ENCODE results near the gene GUCA2A.

Gene GUCA2A

GRCh38 chr1:42140191-42140590 is 24.4 kb downstream of the GUCA2A start:
- Histone ChIP-seq H3K27me3 (ENCODE audit: insufficient read depth, poor library complexity, severe bottlenecking) (no peaks in the 10 kb centered on the region), H3K4me1 (ENCODE audit: insufficient read depth, poor library complexity, severe bottlenecking) (peaks cover 3% of the 10 kb centered on the region), H3K9me3 (ENCODE audit: severe bottlenecking) (no peaks in the 10 kb centered on the region), H3K36me3 (ENCODE audit: low read depth) (no peaks in the 10 kb centered on the region), H3K4me3 (ENCODE audit: severe bottlenecking) (no peak overlapping the region), H3K27ac (ENCODE audit: poor library complexity, severe bottlenecking) (no peak overlapping the region)
- ATAC-seq (ENCODE audit: low read depth), result no peak
- TF ChIP-seq CTCF (IDR thresholded peaks at IDR 0.05; ENCODE audit: poor library complexity, severe bottlenecking), result no peak
- no peak for DNase-seq (ENCODE audit: low spot score)

GRCh38 chr1:42139444-42139843 is 25.1 kb downstream of the GUCA2A start:
- Histone ChIP-seq H3K27ac (ENCODE audit: poor library complexity, severe bottlenecking) (no peak overlapping the region), H3K4me1 (ENCODE audit: insufficient read depth, poor library complexity, severe bottlenecking) (peaks cover 3% of the 10 kb centered on the region), H3K36me3 (ENCODE audit: low read depth) (no peaks in the 10 kb centered on the region), H3K27me3 (ENCODE audit: insufficient read depth, poor library complexity, severe bottlenecking) (no peaks in the 10 kb centered on the region), H3K9me3 (ENCODE audit: severe bottlenecking) (no peaks in the 10 kb centered on the region), H3K4me3 (ENCODE audit: severe bottlenecking) (no peak overlapping the region)
- ATAC-seq (ENCODE audit: low read depth), result no peak
- DNase-seq (ENCODE audit: low spot score), result no peak
- no peak for TF ChIP-seq CTCF (IDR thresholded peaks at IDR 0.05; ENCODE audit: poor library complexity, severe bottlenecking)

GRCh38 chr1:42138586-42138985 is 26.0 kb downstream of the GUCA2A start:
- ATAC-seq (ENCODE audit: low read depth) (no peak), DNase-seq (ENCODE audit: low spot score) (no peak)
- no peak overlapping the region for H3K27ac ChIP-seq (ENCODE audit: poor library complexity, severe bottlenecking)
- H3K36me3 ChIP-seq (ENCODE audit: low read depth), result no peaks in the 10 kb centered on the region
- H3K4me3 ChIP-seq (ENCODE audit: severe bottlenecking), result no peak overlapping the region
- H3K9me3 ChIP-seq (ENCODE audit: severe bottlenecking), result no peaks in the 10 kb centered on the region
- no peak for TF ChIP-seq CTCF (IDR thresholded peaks at IDR 0.05; ENCODE audit: poor library complexity, severe bottlenecking)
- H3K27me3 ChIP-seq (ENCODE audit: insufficient read depth, poor library complexity, severe bottlenecking), result no peaks in the 10 kb centered on the region
- peaks cover 3% of the 10 kb centered on the region for H3K4me1 ChIP-seq (ENCODE audit: insufficient read depth, poor library complexity, severe bottlenecking)

GRCh38 chr1:42137766-42138165 is 26.8 kb downstream of the GUCA2A start:
- ATAC-seq (ENCODE audit: low read depth), result no peak
- no peaks in the 10 kb centered on the region for H3K4me1 ChIP-seq (ENCODE audit: insufficient read depth, poor library complexity, severe bottlenecking)
- no peaks in the 10 kb centered on the region for H3K36me3 ChIP-seq (ENCODE audit: low read depth)
- H3K27me3 ChIP-seq (ENCODE audit: insufficient read depth, poor library complexity, severe bottlenecking), result no peaks in the 10 kb centered on the region
- no peaks in the 10 kb centered on the region for H3K9me3 ChIP-seq (ENCODE audit: severe bottlenecking)
- no peak for DNase-seq (ENCODE audit: low spot score)
- H3K4me3 ChIP-seq (ENCODE audit: severe bottlenecking), result no peak overlapping the region
- TF ChIP-seq CTCF (IDR thresholded peaks at IDR 0.05; ENCODE audit: poor library complexity, severe bottlenecking), result no peak
- no peak overlapping the region for H3K27ac ChIP-seq (ENCODE audit: poor library complexity, severe bottlenecking)

- no peaks in the 10 kb centered on the region for H3K27me3 ChIP-seq (ENCODE audit: insufficient read depth, poor library complexity, severe bottlenecking)
- no peaks in the 10 kb centered on the region for H3K9me3 ChIP-seq (ENCODE audit: severe bottlenecking)
- no peak overlapping the region for H3K4me3 ChIP-seq (ENCODE audit: severe bottlenecking)
- DNase-seq (ENCODE audit: low spot score), result no peak
- no peaks in the 10 kb centered on the region for H3K4me1 ChIP-seq (ENCODE audit: insufficient read depth, poor library complexity, severe bottlenecking)
- ATAC-seq (ENCODE audit: low read depth), result no peak
- no peak for TF ChIP-seq CTCF (IDR thresholded peaks at IDR 0.05; ENCODE audit: poor library complexity, severe bottlenecking)
- no peaks in the 10 kb centered on the region for H3K36me3 ChIP-seq (ENCODE audit: low read depth)
- no peak overlapping the region for H3K27ac ChIP-seq (ENCODE audit: poor library complexity, severe bottlenecking)
These were observed 28.1 kb downstream of the GUCA2A start for GRCh38 chr1:42136466-42136865.

All from RWPE2 (cell line).